SU-DHL-6 (cell line): ENCODE data around the gene UCN.

ENCODE experiments used
- EZH2phosphoT487 ChIP-seq: fragments of 200-600 bp; sonication (generic), shearing (Covaris generic); conservative IDR thresholded peaks from 2 replicates; pipeline ENCODE4 v1.6.1; 2018; ENCODE audit warnings: mild to moderate bottlenecking, antibody characterized with exemption, low read length, moderate library complexity, mixed read lengths
- TF ChIP-seq, protein P1 (sequence below): fragments of 200-600 bp; sonication (generic); IDR thresholded peaks from one replicate; pipeline ENCODE4 v1.5.1; 2017; ENCODE audit warnings: antibody characterized with exemption, mild to moderate bottlenecking, low read length, moderate library complexity; ENCODE audit not compliant: insufficient read depth, poor library complexity, severe bottlenecking

DNA sequence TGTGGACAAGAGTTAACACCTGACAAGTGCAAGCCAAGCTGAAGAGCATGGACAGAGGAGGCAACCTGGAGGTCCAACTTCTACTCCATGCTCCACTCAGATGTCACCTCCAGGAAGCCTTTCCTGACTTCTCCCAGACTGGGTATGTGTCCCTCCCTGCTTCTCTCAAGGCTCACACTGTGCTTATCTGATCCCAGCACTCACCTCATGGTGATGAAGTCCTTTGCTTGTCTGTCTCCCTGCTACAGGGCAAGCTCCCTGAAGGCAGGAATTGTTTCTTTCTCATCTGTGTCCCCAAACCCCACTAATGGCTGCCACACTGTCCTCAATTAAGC lies 42.7 kb downstream of the UCN start:
- TF ChIP-seq, protein P1, sequence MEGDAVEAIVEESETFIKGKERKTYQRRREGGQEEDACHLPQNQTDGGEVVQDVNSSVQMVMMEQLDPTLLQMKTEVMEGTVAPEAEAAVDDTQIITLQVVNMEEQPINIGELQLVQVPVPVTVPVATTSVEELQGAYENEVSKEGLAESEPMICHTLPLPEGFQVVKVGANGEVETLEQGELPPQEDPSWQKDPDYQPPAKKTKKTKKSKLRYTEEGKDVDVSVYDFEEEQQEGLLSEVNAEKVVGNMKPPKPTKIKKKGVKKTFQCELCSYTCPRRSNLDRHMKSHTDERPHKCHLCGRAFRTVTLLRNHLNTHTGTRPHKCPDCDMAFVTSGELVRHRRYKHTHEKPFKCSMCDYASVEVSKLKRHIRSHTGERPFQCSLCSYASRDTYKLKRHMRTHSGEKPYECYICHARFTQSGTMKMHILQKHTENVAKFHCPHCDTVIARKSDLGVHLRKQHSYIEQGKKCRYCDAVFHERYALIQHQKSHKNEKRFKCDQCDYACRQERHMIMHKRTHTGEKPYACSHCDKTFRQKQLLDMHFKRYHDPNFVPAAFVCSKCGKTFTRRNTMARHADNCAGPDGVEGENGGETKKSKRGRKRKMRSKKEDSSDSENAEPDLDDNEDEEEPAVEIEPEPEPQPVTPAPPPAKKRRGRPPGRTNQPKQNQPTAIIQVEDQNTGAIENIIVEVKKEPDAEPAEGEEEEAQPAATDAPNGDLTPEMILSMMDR: no peak
- no peak for TF ChIP-seq EZH2phosphoT487
